Neural progenitor cell (in vitro differentiated cells): ENCODE data around the gene PEX16. TPM values are rescaled to one million over a fixed set of nuclear protein-coding genes. Genes with fewer than 3 reads are reported as not detected.
A peak's percentile ranks its signal among the peaks of the same experiment; 100 is the strongest.
"Not testable (repeated sequence)": the region's sequence is repeated elsewhere in the genome, so short reads cannot be mapped to it uniquely, and the experiment has no call there.

Source experiments
- DNase-seq: peaks from one replicate; pipeline ENCODE4 v3.0.0-alpha.2; 2016; ENCODE audit warnings: low spot score
- H2AFZ ChIP-seq: fragments of 200-600 bp; sonication (generic); replicated peaks from 2 replicates; pipeline ENCODE4 v1.6.1; 2016; ENCODE audit warnings: antibody characterized with exemption
- H3F3A ChIP-seq: fragments of 200-600 bp; sonication (generic); 2 replicates; pipeline ENCODE4 v1.6.1; 2016; ENCODE audit warnings: antibody characterized with exemption, low read depth
- H3K27ac ChIP-seq: fragments of 200-600 bp; sonication (generic); 2 replicates; pipeline ENCODE4 v1.5.1; 2016; ENCODE audit warnings: mild to moderate bottlenecking
- H3K27me3 ChIP-seq: fragments of 200-600 bp; sonication (generic); 2 replicates; pipeline ENCODE4 v1.6.1; 2016; ENCODE audit warnings: mild to moderate bottlenecking, moderate library complexity
- H3K36me3 ChIP-seq: fragments of 200-600 bp; sonication (generic); 2 replicates; pipeline ENCODE4 v1.5.1; 2016
- H3K4me1 ChIP-seq: fragments of 200-600 bp; sonication (generic); 2 replicates; pipeline ENCODE4 v1.6.1; 2016; ENCODE audit warnings: mixed run types
- H3K4me2 ChIP-seq: fragments of 200-600 bp; sonication (generic); 2 replicates; pipeline ENCODE4 v1.6.1; 2016
- H3K4me3 ChIP-seq: fragments of 200-600 bp; sonication (generic); 2 replicates; pipeline ENCODE4 v1.5.1; 2016
- H3K79me2 ChIP-seq: fragments of 200-600 bp; sonication (generic); 2 replicates; pipeline ENCODE4 v1.6.1; 2016; ENCODE audit warnings: low read depth
- H3K9ac ChIP-seq: fragments of 200-600 bp; sonication (generic); 2 replicates; pipeline ENCODE4 v1.6.1; 2016
- H3K9me3 ChIP-seq: fragments of 200-600 bp; sonication (generic); 2 replicates; pipeline ENCODE4 v1.5.1; 2016; ENCODE audit warnings: low read depth
- H4K20me1 ChIP-seq: fragments of 200-600 bp; sonication (generic); 2 replicates; pipeline ENCODE4 v1.6.1; 2016; ENCODE audit warnings: low read depth
- H3K27ac Mint-ChIP-seq: 3 replicates; pipeline ENCODE4 v1.8.0; 2021; ENCODE audit warnings: mixed read lengths
- H3K27me3 Mint-ChIP-seq: 2 replicates; pipeline ENCODE4 v1.8.0; 2022; ENCODE audit warnings: low read depth, mild to moderate bottlenecking, inconsistent platforms, moderate library complexity, mixed read lengths; ENCODE audit not compliant: insufficient read depth
- H3K36me3 Mint-ChIP-seq: 3 replicates; pipeline ENCODE4 v1.8.0; 2021; ENCODE audit warnings: mixed read lengths
- H3K4me1 Mint-ChIP-seq: 3 replicates; pipeline ENCODE4 v1.8.0; 2021; ENCODE audit warnings: mixed read lengths
- H3K4me3 Mint-ChIP-seq: 3 replicates; pipeline ENCODE4 v1.8.0; 2021; ENCODE audit warnings: mild to moderate bottlenecking, moderate library complexity, mixed read lengths
- H3K9me3 Mint-ChIP-seq: 3 replicates; pipeline ENCODE4 v1.8.0; 2020; ENCODE audit warnings: mixed read lengths
- EZH2 ChIP-seq: fragments of 200-600 bp; sonication (generic); IDR thresholded peaks from 2 replicates; pipeline ENCODE4 v1.6.1; 2017; ENCODE audit warnings: antibody characterized with exemption, mild to moderate bottlenecking, moderate library complexity
- EZH2phosphoT487 ChIP-seq: fragments of 200-600 bp; sonication (generic); IDR thresholded peaks from 2 replicates; pipeline ENCODE4 v1.6.1; 2017; ENCODE audit warnings: antibody characterized with exemption
- total RNA-seq: library from RNA; depleted of rRNA; stranded (reverse); fragments of >200 nt; gene quantifications from 2 replicates; pipeline ENCODE4 v1.2.3, GENCODE V29; 2015; ENCODE audit warnings: low replicate concordance
- TF ChIP-seq, protein P1 (sequence below): fragments of 200-600 bp; sonication (generic); IDR thresholded peaks from 2 replicates; pipeline ENCODE4 v1.5.1; 2017; ENCODE audit warnings: antibody characterized with exemption, mild to moderate bottlenecking

PEX16 gene
- total RNA-seq, 1 donor from 2014 or later: 11.6 TPM

DNA sequence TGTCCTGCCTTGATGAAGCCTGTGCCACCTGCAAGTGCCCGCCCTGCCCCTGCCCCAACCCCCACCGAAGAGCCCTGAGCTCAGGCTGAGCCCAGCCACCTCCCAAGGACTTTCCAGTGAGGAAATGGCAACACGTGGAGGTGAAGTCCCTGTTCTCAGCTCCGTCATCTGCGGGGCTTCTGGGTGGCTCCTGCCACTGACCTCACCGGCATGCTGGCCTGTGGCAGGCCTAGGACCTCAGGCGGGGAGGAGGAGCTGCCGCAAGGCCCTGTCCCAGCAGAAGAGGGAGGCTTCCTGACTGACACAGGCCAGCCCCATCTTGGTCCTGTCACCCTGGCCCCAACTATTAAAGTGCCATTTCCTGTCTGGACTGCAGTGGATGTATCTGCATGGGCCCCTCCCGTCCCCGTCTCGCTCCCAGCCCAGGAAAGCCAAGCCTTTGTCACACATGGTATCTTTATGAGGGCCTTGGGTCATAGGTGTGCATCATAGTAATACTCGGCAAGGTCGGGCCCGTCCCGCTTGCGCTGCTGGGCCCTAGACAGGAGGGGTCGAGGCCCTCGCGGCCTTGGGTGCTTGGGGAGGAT is 11.5 kb downstream of the PEX16 start:
- Mint-ChIP-seq H3K27me3 (peaks cover 13% of the 10 kb centered on the region), H3K36me3 (peaks cover 6% of the 10 kb centered on the region), H3K4me1 (peaks cover 7% of the 10 kb centered on the region), H3K4me3 (no peak overlapping the region), H3K9me3 (no peaks in the 10 kb centered on the region), H3K27ac (peak overlapping the region; percentile 57)
- H3K4me3 ChIP-seq: no peak overlapping the region
- peaks cover 2% of the 10 kb centered on the region for H3K27me3 ChIP-seq
- H3K9ac ChIP-seq: no peak overlapping the region
- TF ChIP-seq EZH2phosphoT487 (no peak), EZH2 (no peak)
- TF ChIP-seq, protein P1, sequence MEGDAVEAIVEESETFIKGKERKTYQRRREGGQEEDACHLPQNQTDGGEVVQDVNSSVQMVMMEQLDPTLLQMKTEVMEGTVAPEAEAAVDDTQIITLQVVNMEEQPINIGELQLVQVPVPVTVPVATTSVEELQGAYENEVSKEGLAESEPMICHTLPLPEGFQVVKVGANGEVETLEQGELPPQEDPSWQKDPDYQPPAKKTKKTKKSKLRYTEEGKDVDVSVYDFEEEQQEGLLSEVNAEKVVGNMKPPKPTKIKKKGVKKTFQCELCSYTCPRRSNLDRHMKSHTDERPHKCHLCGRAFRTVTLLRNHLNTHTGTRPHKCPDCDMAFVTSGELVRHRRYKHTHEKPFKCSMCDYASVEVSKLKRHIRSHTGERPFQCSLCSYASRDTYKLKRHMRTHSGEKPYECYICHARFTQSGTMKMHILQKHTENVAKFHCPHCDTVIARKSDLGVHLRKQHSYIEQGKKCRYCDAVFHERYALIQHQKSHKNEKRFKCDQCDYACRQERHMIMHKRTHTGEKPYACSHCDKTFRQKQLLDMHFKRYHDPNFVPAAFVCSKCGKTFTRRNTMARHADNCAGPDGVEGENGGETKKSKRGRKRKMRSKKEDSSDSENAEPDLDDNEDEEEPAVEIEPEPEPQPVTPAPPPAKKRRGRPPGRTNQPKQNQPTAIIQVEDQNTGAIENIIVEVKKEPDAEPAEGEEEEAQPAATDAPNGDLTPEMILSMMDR: no peak
- H3F3A ChIP-seq: peaks cover 4% of the 10 kb centered on the region
- no peak overlapping the region for H3K4me2 ChIP-seq
- no peaks in the 10 kb centered on the region for H3K79me2 ChIP-seq
- peaks cover 14% of the 10 kb centered on the region for H4K20me1 ChIP-seq
- H2AFZ ChIP-seq: no peak overlapping the region
- H3K9me3 ChIP-seq: no peaks in the 10 kb centered on the region
- no peak for DNase-seq
- peaks cover 2% of the 10 kb centered on the region for H3K4me1 ChIP-seq
- H3K27ac ChIP-seq: no peak overlapping the region
- no peaks in the 10 kb centered on the region for H3K36me3 ChIP-seq

DNA sequence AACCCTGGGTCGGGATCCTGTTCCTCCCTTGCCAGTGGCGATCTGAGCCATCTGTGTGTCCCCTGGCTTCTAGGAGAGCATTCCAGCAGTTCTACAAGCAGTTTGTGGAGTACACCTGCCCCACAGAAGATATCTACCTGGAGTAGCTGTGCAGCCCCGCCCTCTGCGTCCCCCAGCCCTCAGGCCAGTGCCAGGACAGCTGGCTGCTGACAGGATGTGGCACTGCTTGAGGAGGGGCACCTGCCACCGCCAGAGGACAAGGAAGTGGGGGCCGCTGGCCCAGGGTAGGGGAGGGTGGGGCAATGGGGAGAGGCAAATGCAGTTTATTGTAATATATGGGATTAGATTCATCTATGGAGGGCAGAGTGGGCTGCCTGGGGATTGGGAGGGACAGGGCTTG is 12.1 kb downstream of the PEX16 start:
- not testable (repeated sequence) for H3K9me3 Mint-ChIP-seq, H3K79me2 ChIP-seq, H3K9me3 ChIP-seq, H3K9ac ChIP-seq, H3K27ac ChIP-seq, H3K4me2 ChIP-seq, H3K27ac Mint-ChIP-seq, H2AFZ ChIP-seq, H3K36me3 ChIP-seq, H3K27me3 ChIP-seq, H3K36me3 Mint-ChIP-seq, H3K4me3 ChIP-seq, H3F3A ChIP-seq, H3K4me3 Mint-ChIP-seq, H3K4me1 ChIP-seq, DNase-seq
- peaks cover 14% of the 10 kb centered on the region for H3K4me1 Mint-ChIP-seq
- H3K27me3 Mint-ChIP-seq: peaks cover 13% of the 10 kb centered on the region
- peaks cover 20% of the 10 kb centered on the region for H4K20me1 ChIP-seq

DNA sequence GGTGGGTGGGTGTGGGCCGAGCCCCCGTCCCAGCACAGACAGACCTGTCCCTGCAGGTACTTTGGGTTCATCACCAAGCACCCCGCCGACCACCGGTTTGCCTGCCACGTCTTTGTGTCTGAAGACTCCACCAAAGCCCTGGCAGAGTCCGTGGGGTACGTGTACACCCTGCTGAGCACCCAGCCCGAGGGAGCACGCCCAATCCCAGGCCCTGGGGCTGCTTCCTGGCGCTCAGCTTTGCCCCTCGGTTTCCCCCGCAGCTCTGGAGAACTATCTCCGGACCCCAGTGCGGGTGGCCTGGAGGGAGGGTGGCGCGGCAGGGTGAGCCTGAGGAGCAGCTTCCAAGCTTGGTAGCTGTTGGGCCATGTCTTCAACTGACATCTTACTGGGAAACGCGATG is 12.6 kb downstream of the PEX16 start:
- Histone ChIP-seq H4K20me1 (peaks cover 24% of the 10 kb centered on the region), H3K4me3 (no peak overlapping the region), H3F3A (peaks cover 10% of the 10 kb centered on the region), H3K9ac (no peak overlapping the region), H3K27me3 (peaks cover 12% of the 10 kb centered on the region), H3K27ac (no peak overlapping the region), H3K9me3 (no peaks in the 10 kb centered on the region), H2AFZ (no peak overlapping the region), H3K4me1 (peaks cover 11% of the 10 kb centered on the region), H3K79me2 (no peaks in the 10 kb centered on the region), H3K36me3 (no peaks in the 10 kb centered on the region), H3K4me2 (no peak overlapping the region)
- TF ChIP-seq EZH2 (no peak), EZH2phosphoT487 (no peak)
- TF ChIP-seq, protein P1: no peak
- H3K4me1 Mint-ChIP-seq: peaks cover 16% of the 10 kb centered on the region
- peaks cover 6% of the 10 kb centered on the region for H3K36me3 Mint-ChIP-seq
- no peak overlapping the region for H3K27ac Mint-ChIP-seq
- H3K27me3 Mint-ChIP-seq: peaks cover 13% of the 10 kb centered on the region
- no peaks in the 10 kb centered on the region for H3K9me3 Mint-ChIP-seq
- no peak overlapping the region for H3K4me3 Mint-ChIP-seq
- DNase-seq: no peak

DNA sequence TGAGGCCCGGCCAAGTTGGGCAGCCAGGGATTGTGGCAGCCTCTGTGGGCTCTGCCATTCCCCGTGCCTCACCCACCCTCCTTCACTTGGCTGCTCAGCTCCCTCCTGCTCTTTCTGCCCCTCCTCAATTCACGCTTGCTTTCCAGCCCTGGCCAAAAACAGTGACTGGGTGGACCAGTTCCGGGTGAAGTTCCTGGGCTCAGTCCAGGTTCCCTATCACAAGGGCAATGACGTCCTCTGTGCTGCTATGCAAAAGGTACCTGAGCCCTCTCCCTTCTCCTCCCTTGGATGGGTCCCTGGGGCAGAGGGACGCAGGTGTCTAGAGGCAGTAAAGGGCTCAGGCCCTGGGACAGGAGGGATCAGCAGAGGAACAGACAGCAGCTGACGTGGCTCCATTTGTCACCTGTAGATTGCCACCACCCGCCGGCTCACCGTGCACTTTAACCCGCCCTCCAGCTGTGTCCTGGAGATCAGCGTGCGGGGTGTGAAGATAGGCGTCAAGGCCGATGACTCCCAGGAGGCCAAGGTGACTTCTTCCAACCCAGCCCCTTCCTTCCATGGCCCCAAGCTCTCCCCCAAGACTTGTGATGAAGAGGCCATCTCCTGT is 13.3 kb downstream of the PEX16 start:
- H3K4me3 ChIP-seq: no peak overlapping the region
- peaks cover 11% of the 10 kb centered on the region for H3K4me1 ChIP-seq
- peaks cover 11% of the 10 kb centered on the region for H3F3A ChIP-seq
- no peaks in the 10 kb centered on the region for H3K36me3 ChIP-seq
- H3K9me3 Mint-ChIP-seq: no peaks in the 10 kb centered on the region
- no peak overlapping the region for H3K27ac ChIP-seq
- no peaks in the 10 kb centered on the region for H3K79me2 ChIP-seq
- H3K9ac ChIP-seq: no peak overlapping the region
- H2AFZ ChIP-seq: no peak overlapping the region
- no peaks in the 10 kb centered on the region for H3K9me3 ChIP-seq
- H3K36me3 Mint-ChIP-seq: peaks cover 6% of the 10 kb centered on the region
- no peak overlapping the region for H3K4me3 Mint-ChIP-seq
- H3K4me2 ChIP-seq: no peak overlapping the region
- H3K4me1 Mint-ChIP-seq: peaks cover 17% of the 10 kb centered on the region
- H3K27me3 Mint-ChIP-seq: peaks cover 13% of the 10 kb centered on the region
- H3K27ac Mint-ChIP-seq: no peak overlapping the region
- DNase-seq: no peak
- TF ChIP-seq EZH2 (no peak), EZH2phosphoT487 (no peak)
- TF ChIP-seq, protein P1: no peak
- H4K20me1 ChIP-seq: peaks cover 24% of the 10 kb centered on the region
- peaks cover 12% of the 10 kb centered on the region for H3K27me3 ChIP-seq
